ENCODE measurements around the gene MMEL1.
"Not testable (repeated sequence)": the region's sequence is repeated elsewhere in the genome, so short reads cannot be mapped to it uniquely, and the experiment has no call there.

The MMEL1 gene

GRCh38 chr1:2555634-2556276 lies 77.1 kb downstream of the MMEL1 start:
- FAIRE-seq: no peak

- FAIRE-seq: no peak
These were observed 78.0 kb downstream of the MMEL1 start for GRCh38 chr1:2554621-2555387.

- no peak for FAIRE-seq
These were observed 78.8 kb downstream of the MMEL1 start for GRCh38 chr1:2553871-2554620.

- not testable (repeated sequence) for FAIRE-seq
These were observed 79.7 kb downstream of the MMEL1 start for GRCh38 chr1:2553076-2553475.

GRCh38 chr1:2552189-2552588 lies 80.6 kb downstream of the MMEL1 start:
- FAIRE-seq: no peak

- not testable (repeated sequence) for FAIRE-seq
These were observed 81.3 kb downstream of the MMEL1 start for GRCh38 chr1:2551544-2551943.

- not testable (repeated sequence) for FAIRE-seq
These were observed 82.4 kb downstream of the MMEL1 start for GRCh38 chr1:2550309-2550861.

GRCh38 chr1:2549367-2550029 lies 83.3 kb downstream of the MMEL1 start:
- FAIRE-seq: not testable (repeated sequence)

- FAIRE-seq: no peak
These were observed 84.7 kb downstream of the MMEL1 start for GRCh38 chr1:2548068-2548589.

GRCh38 chr1:2547210-2548067 lies 85.4 kb downstream of the MMEL1 start:
- FAIRE-seq: no peak

GRCh38 chr1:2546515-2547209 lies 86.2 kb downstream of the MMEL1 start:
- no peak for FAIRE-seq

- no peak for FAIRE-seq
These were observed 86.9 kb downstream of the MMEL1 start for GRCh38 chr1:2545754-2546514.

GRCh38 chr1:2544875-2545640 lies 87.8 kb downstream of the MMEL1 start:
- no peak for FAIRE-seq

GRCh38 chr1:2544093-2544874 lies 88.5 kb downstream of the MMEL1 start:
- FAIRE-seq: no peak

- no peak for FAIRE-seq
These were observed 89.2 kb downstream of the MMEL1 start for GRCh38 chr1:2543543-2544092.

GRCh38 chr1:2542246-2542915 lies 90.4 kb downstream of the MMEL1 start:
- no peak for FAIRE-seq

GRCh38 chr1:2541619-2542245 lies 91.1 kb downstream of the MMEL1 start:
- no peak for FAIRE-seq

Data from colon (tissue), 2 donors.